Left lung (tissue), 10 donors: Measurements from ENCODE around the gene CCDC60. TPM values are rescaled to one million over a fixed set of nuclear protein-coding genes. Genes with fewer than 3 reads are reported as not detected.

ENCODE experiments used
- ATAC-seq: fragments of 200-7000 bp; cut with Tn5 transposase; one replicate; pipeline ENCODE4 v1.9.1; 2020; ENCODE audit warnings: moderate library complexity
- DNase-seq, 4 donors: peaks; one replicate each; pipeline ENCODE4 v3.0.0-alpha.2; 2013 to 2020
- H3K27ac ChIP-seq, 2 donors: fragments of 200-600 bp; sonication (generic) in 1 of 2; one replicate each; pipeline versions ENCODE4 v1.5.0 to v1.8.0; 2020 to 2021
- H3K27me3 ChIP-seq, 2 donors: fragments of 200-600 bp; sonication (generic) in 1 of 2; one replicate each; pipeline versions ENCODE4 v1.5.0 to v1.8.0; 2020 to 2021
- H3K36me3 ChIP-seq, 2 donors: fragments of 200-600 bp; sonication (generic) in 1 of 2; one replicate each; pipeline versions ENCODE4 v1.5.0 to v1.8.0; 2020 to 2021
- H3K4me1 ChIP-seq, 2 donors: fragments of 200-600 bp; one replicate each; pipeline ENCODE4 v1.8.0; 2021
- H3K4me3 ChIP-seq, 2 donors: fragments of 200-600 bp; sonication (generic) in 1 of 2; one replicate each; pipeline versions ENCODE4 v1.5.0 to v1.8.0; 2020 to 2021; ENCODE audit warnings: mild to moderate bottlenecking in 1 of 2
- H3K9me3 ChIP-seq, 2 donors: fragments of 200-600 bp; sonication (generic) in 1 of 2; one replicate each; pipeline versions ENCODE4 v1.5.0 to v1.8.0; 2020 to 2021
- intact Hi-C, 2 donors: fragments of 100-400 bp; cut with DNase I; formaldehyde crosslinking; loops; one replicate each; pipeline versions ENCODE4 v1.11.2 to v1.14.2; 2022
- polyA plus RNA-seq, 6 donors: library from polyadenylated mRNA; unstranded; fragments of 120-200 nt; gene quantifications; one replicate each; pipeline ENCODE4 v1.2.1, GENCODE V29; 2013; ENCODE audit not compliant: insufficient read length in 6 of 6
- total RNA-seq, 2 donors: library from RNA; stranded (reverse); fragmentation: NEBNext Ultra II Directional; extraction: Animal tissue kit (Norgen Biotek cat#: 25700); gene quantifications; one replicate each; pipeline ENCODE4 v1.2.1, GENCODE V29; 2021
- TF ChIP-seq, protein P1 (sequence below), 2 donors: fragments of 200-600 bp; sonication (generic) in 1 of 2; IDR thresholded peaks; one replicate each; pipeline versions ENCODE4 v1.5.0 to v1.8.0; 2021; ENCODE audit warnings: antibody characterized with exemption in 2 of 2
- donor health status: DM: no; HTN: yes; CAD: no.
- donor health status: DM: no; HTN: no; CAD: no.

Gene CCDC60
- total and polyA plus RNA-seq, 8 donors: 0.47 to 2.4 (median 1.8) TPM; not detected in 1

DNA sequence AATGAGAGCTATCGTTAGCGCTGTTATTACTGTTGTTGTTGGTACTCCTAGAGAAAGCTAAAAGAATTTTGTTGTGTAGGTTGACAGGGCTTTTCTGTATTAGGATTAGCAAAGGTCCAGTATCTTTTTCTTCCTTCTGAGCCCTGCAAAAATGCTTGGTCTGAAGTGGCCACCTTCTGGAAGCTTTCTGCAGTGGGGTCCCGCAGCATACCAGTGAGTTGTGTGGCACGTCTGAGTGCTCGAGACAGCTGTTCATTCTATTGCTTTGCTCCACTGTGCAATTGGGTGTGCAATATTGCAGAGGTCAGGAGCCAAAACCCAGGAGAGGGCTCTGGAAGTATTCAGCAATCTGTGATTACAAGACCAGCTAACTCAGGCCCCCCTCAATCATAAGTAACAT lies 57.1 kb downstream of the CCDC60 start:
- Histone ChIP-seq H3K4me1 (no peaks in the 10 kb centered on the region), H3K27ac (no peak overlapping the region), H3K27me3 (no peaks in the 10 kb centered on the region), H3K9me3 (no peaks in the 10 kb centered on the region), H3K36me3 (no peaks in the 10 kb centered on the region), H3K4me3 (no peak overlapping the region)
- no peak for DNase-seq
- TF ChIP-seq, protein P1, sequence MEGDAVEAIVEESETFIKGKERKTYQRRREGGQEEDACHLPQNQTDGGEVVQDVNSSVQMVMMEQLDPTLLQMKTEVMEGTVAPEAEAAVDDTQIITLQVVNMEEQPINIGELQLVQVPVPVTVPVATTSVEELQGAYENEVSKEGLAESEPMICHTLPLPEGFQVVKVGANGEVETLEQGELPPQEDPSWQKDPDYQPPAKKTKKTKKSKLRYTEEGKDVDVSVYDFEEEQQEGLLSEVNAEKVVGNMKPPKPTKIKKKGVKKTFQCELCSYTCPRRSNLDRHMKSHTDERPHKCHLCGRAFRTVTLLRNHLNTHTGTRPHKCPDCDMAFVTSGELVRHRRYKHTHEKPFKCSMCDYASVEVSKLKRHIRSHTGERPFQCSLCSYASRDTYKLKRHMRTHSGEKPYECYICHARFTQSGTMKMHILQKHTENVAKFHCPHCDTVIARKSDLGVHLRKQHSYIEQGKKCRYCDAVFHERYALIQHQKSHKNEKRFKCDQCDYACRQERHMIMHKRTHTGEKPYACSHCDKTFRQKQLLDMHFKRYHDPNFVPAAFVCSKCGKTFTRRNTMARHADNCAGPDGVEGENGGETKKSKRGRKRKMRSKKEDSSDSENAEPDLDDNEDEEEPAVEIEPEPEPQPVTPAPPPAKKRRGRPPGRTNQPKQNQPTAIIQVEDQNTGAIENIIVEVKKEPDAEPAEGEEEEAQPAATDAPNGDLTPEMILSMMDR (IDR thresholded peaks at IDR 0.05): no peak
- intact Hi-C loops: no loop called here
- ATAC-seq: no peak

DNA sequence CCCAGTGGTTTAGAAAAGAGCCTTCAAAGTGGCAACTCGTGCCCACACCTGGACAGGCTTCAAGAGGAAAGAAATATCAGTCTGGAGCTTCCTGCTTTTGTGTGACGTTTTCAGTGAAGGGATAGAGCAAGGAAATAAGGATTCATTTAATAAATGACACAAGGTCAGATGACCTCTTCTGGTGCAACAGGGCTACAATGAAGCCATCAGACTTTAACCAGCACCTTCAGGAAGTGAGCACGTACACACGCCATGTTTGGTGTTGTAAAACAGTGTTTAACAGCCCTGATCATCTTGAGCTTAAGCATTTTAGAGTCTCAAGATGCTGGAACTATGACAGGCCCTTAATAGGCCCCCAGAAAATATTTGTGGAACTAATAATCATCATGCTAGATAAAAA lies 59.1 kb downstream of the CCDC60 start:
- Histone ChIP-seq H3K4me1 (no peaks in the 10 kb centered on the region), H3K9me3 (no peaks in the 10 kb centered on the region), H3K36me3 (no peaks in the 10 kb centered on the region), H3K27me3 (no peaks in the 10 kb centered on the region), H3K27ac (no peak overlapping the region), H3K4me3 (no peak overlapping the region)
- intact Hi-C loops: no loop called here
- ATAC-seq (no peak), DNase-seq (no peak)
- TF ChIP-seq, protein P1 (IDR thresholded peaks at IDR 0.05): no peak

DNA sequence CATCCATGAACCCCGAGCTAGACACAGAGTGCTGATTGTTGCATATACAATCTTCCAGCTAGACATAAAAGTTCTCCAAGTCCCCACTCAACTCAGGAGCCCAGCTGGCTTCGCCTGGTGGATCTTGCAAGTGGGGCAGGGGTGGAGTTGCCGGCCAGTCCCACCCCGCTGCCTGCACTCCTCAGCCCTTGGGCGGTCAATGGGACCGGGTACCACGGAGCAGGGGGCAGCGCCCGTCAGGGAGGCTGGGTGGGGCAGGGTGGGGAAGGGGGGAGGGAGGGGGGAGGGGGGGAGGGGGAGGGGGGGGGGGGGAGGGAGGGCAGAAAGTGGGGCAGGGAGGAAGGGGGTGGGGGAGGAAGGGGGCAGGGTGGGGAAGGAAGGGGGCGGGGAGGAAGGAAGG lies 63.0 kb downstream of the CCDC60 start:
- Histone ChIP-seq H3K4me1 (no peaks in the 10 kb centered on the region), H3K27me3 (no peaks in the 10 kb centered on the region), H3K36me3 (no peaks in the 10 kb centered on the region), H3K27ac (no peak overlapping the region), H3K9me3 (no peaks in the 10 kb centered on the region), H3K4me3 (no peak overlapping the region)
- intact Hi-C loops: no loop called here
- TF ChIP-seq, protein P1 (IDR thresholded peaks at IDR 0.05): no peak
- ATAC-seq: no peak
- DNase-seq: no peak

DNA sequence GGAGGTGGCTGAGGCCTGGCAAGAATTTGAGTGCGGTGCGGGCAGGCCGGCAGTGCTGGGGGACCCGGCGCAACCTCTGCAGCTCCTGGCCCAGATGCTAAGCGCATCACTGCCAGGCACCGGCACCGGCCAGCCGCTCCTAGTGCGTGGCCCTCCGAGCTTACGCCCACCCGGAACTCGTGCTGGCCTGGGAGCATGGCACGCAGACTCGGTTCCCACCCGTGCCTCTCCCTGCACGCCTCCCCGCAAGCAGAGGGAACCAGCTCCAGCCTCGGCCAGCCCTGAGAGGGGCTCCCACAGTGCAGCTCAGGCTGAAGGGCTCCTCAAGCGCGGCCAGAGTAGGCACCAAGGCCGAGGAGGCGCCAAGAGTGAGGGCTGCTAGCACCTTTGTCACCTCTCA lies 63.7 kb downstream of the CCDC60 start:
- ATAC-seq (no peak), DNase-seq (peak in 1 of 4 donors; percentile 70)
- TF ChIP-seq, protein P1 (IDR thresholded peaks at IDR 0.05): no peak
- intact Hi-C loops: no loop called here
- no peak overlapping the region for H3K4me3 ChIP-seq
- H3K36me3 ChIP-seq: no peaks in the 10 kb centered on the region
- no peaks in the 10 kb centered on the region for H3K27me3 ChIP-seq
- H3K27ac ChIP-seq: no peak overlapping the region
- no peaks in the 10 kb centered on the region for H3K4me1 ChIP-seq
- H3K9me3 ChIP-seq: no peaks in the 10 kb centered on the region

DNA sequence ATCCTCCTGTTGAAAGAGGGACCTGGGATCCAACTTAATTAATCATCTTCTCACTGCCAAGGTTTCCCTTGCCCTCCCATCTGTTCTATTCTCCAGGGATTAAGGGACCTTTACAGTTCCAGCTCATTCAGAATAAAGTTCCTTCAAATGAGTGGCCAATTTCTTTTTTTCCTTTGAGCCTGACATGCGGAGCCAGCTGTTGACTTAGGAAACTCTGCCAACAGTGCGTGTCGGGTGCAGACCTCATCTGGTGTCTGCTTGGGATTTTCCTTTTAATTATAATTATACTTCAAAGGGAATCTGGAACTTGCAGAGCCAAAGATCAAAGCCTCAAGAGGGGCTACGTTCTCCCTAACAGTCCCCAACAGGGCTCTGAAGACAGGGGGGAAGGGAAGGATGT lies 64.8 kb downstream of the CCDC60 start:
- Histone ChIP-seq H3K27me3 (no peaks in the 10 kb centered on the region), H3K27ac (no peak overlapping the region), H3K36me3 (no peaks in the 10 kb centered on the region), H3K9me3 (no peaks in the 10 kb centered on the region), H3K4me3 (no peak overlapping the region), H3K4me1 (no peaks in the 10 kb centered on the region)
- intact Hi-C loops: no loop called here
- TF ChIP-seq, protein P1 (IDR thresholded peaks at IDR 0.05): no peak
- ATAC-seq (no peak), DNase-seq (peak in 2 of 4 donors; percentile 76 to 87)
